Spleen (tissue), 7 donors: ENCODE measurements around the gene TMEM233.

ENCODE experiments used
- CTCF ChIP-seq, 11 experiments: fragments of 200-600 bp in 7 of 11; fragments of 450-650 bp in 4 of 11; sonication (generic) in 4 of 11; IDR thresholded peaks in 8 of 11; conservative IDR thresholded peaks in 3 of 11; 1 replicate in 7 of 11; 2 replicates in 4 of 11; pipeline versions ENCODE4 v1.4.0 to v1.8.0; 2016 to 2021; ENCODE audit warnings: antibody characterized with exemption in 11 of 11, inconsistent platforms in 4 of 11, mild to moderate bottlenecking in 1 of 11
- POLR2A ChIP-seq, 3 donors: fragments of 450-650 bp; IDR thresholded peaks; one replicate each; pipeline ENCODE4 v1.5.1; 2017; ENCODE audit warnings: antibody characterized with exemption in 3 of 3, mild to moderate bottlenecking in 1 of 3
- POLR2AphosphoS5 ChIP-seq, 3 donors: sonication (generic); formaldehyde crosslinking; IDR thresholded peaks; one replicate each; pipeline ENCODE4 v1.5.1; 2017; ENCODE audit warnings: antibody characterized with exemption in 3 of 3
- donor health status: DM: no; HTN: no; CAD: no; lungs with moderate emphysema.
- donor health status: DM: no; HTN: no; CAD: no.
- donor health status: DM: no; HTN: no; CAD: no.

GRCh38 chr12:119686776-119687175 lies 93.2 kb downstream of the TMEM233 start:
- TF ChIP-seq CTCF (IDR thresholded peaks at IDR 0.05 in 8 of 11, conservative IDR thresholded peaks at IDR 0.05 in 3 of 11) (no peak), POLR2A (IDR thresholded peaks at IDR 0.05) (no peak), POLR2AphosphoS5 (IDR thresholded peaks at IDR 0.05) (no peak)
